HCT116 (cell line): ENCODE results near the gene NOTUM. TPM values are rescaled to one million over a fixed set of nuclear protein-coding genes. Genes with fewer than 3 reads are reported as not detected.

Experiments used
- ATAC-seq: fragments of 200-7000 bp; cut with Tn5 transposase; 2 replicates; pipeline ENCODE4 v1.9.1; 2020; ENCODE audit warnings: mild to moderate bottlenecking, moderate library complexity
- BruUV-seq: library from RNA; stranded (reverse); fragments of 400-500 nt; replicated peaks from 2 replicates; lab custom pipeline; 2021; lab: Mats Ljungman, UMichigan
- CTCF ChIA-PET: fragments of 300-600 bp; sonication (Branson Sonifier 250); formaldehyde crosslinking; loops from one replicate; lab custom pipeline; 2021; ENCODE audit warnings: antibody characterized with exemption; lab: Charles Lee
- POLR2A ChIA-PET: fragments of 300-600, 350-600 bp; sonication (Branson Sonifier 250); formaldehyde crosslinking; loops from one replicate; lab custom pipeline; 2021; ENCODE audit warnings: antibody characterized with exemption; lab: Charles Lee
- RAD21 ChIA-PET, 2 experiments: fragments of 300-600 bp; sonication (Branson Sonifier 250); formaldehyde crosslinking; loops; one replicate each; lab custom pipeline; 2023; ENCODE audit warnings: low total read pairs in 2 of 2; ENCODE audit not compliant: uncharacterized antibody in 2 of 2, unreplicated experiment in 2 of 2, low non-redundant PET in 1 of 2; lab: Charles Lee
- DNase-seq: peaks from one replicate; pipeline ENCODE4 v3.0.0-alpha.2; 2010; ENCODE audit warnings: low read depth, low spot score
- H2AFZ ChIP-seq: fragments of 200-600 bp; shearing (Covaris generic), sonication (generic); 2 replicates; pipeline ENCODE4 v1.6.1; 2017; ENCODE audit warnings: low read depth, mixed run types, mixed read lengths, antibody characterized with exemption, low read length; ENCODE audit not compliant: poor library complexity, severe bottlenecking
- H3K27ac ChIP-seq: 2 replicates; pipeline ENCODE4 v1.5.1; 2012; ENCODE audit warnings: low read depth, low read length
- H3K27me3 ChIP-seq: fragments of 200-600 bp; sonication (generic); 2 replicates; pipeline ENCODE4 v1.6.1; 2016; ENCODE audit warnings: mixed run types, low read length, mixed read lengths; ENCODE audit not compliant: insufficient read depth
- H3K36me3 ChIP-seq, 2 experiments: fragments of 200-500 bp in 1 of 2; fragments of 200-600 bp in 1 of 2; sonication (Bioruptor generic) in 1 of 2; sonication (generic) in 1 of 2; 2 replicates each; pipeline versions ENCODE4 v1.5.1 to v1.6.1; 2014 to 2016; ENCODE audit warnings: low read length in 2 of 2, inconsistent platforms in 1 of 2, mixed read lengths in 1 of 2, mixed run types in 1 of 2; ENCODE audit not compliant: insufficient read depth in 2 of 2, control insufficient read depth in 1 of 2
- H3K4me1 ChIP-seq, 2 experiments: fragments of 200-600 bp in 1 of 2; sonication (generic) in 1 of 2; 2 replicates each; pipeline versions ENCODE4 v1.5.1 to v1.6.1; 2012 to 2017; ENCODE audit warnings: low read length in 2 of 2, inconsistent platforms in 1 of 2, mild to moderate bottlenecking in 1 of 2, mixed read lengths in 1 of 2, mixed run types in 1 of 2, moderate library complexity in 1 of 2; ENCODE audit not compliant: insufficient read depth in 2 of 2, control insufficient read depth in 1 of 2
- H3K4me2 ChIP-seq: fragments of 200-600 bp; sonication (generic); 2 replicates; pipeline ENCODE4 v1.6.1; 2017; ENCODE audit warnings: mixed run types, low read length, mixed read lengths
- H3K4me3 ChIP-seq, 2 experiments: fragments of 200-600 bp in 1 of 2; sonication (generic) in 1 of 2; replicated peaks in 1 of 2; 2 replicates each; pipeline ENCODE4 v1.5.1; 2011 to 2016; ENCODE audit warnings: low read length in 2 of 2, control low read depth in 1 of 2, low read depth in 1 of 2, mild to moderate bottlenecking in 1 of 2, mixed read lengths in 1 of 2, mixed run types in 1 of 2
- H3K79me2 ChIP-seq: fragments of 200-600 bp; sonication (generic); 2 replicates; pipeline ENCODE4 v1.6.1; 2017; ENCODE audit warnings: mild to moderate bottlenecking, mixed run types, low read length, moderate library complexity, mixed read lengths; ENCODE audit not compliant: insufficient read depth
- H3K9ac ChIP-seq: fragments of 200-600 bp; sonication (generic); 2 replicates; pipeline ENCODE4 v1.6.1; 2016; ENCODE audit warnings: low read length, mixed read lengths
- H3K9me2 ChIP-seq: fragments of 200-600 bp; sonication (generic), shearing (Covaris generic); 2 replicates; pipeline ENCODE4 v1.6.1; 2017; ENCODE audit warnings: mixed run types, mild to moderate bottlenecking, moderate library complexity; ENCODE audit not compliant: insufficient read depth
- H3K9me3 ChIP-seq, 2 experiments: fragments of 200-500 bp in 1 of 2; fragments of 200-600 bp in 1 of 2; sonication (Bioruptor generic) in 1 of 2; sonication (generic) in 1 of 2; 2 replicates each; pipeline ENCODE4 v1.6.1; 2014 to 2017; ENCODE audit warnings: low read length in 2 of 2, mixed read lengths in 2 of 2, inconsistent platforms in 1 of 2, low read depth in 1 of 2, mild to moderate bottlenecking in 1 of 2, mixed run types in 1 of 2, moderate library complexity in 1 of 2; ENCODE audit not compliant: control insufficient read depth in 1 of 2, insufficient read depth in 1 of 2
- H4K20me1 ChIP-seq: fragments of 200-600 bp; sonication (generic), shearing (Covaris generic); 2 replicates; pipeline ENCODE4 v1.6.1; 2017; ENCODE audit warnings: mixed run types, mild to moderate bottlenecking, moderate library complexity; ENCODE audit not compliant: insufficient read depth
- JUND ChIP-seq: IDR thresholded peaks from 2 replicates; pipeline ENCODE4 v1.6.1; 2012
- POLR2AphosphoS5 ChIP-seq: IDR thresholded peaks from 2 replicates; pipeline ENCODE4 v1.6.1; 2011; ENCODE audit warnings: mild to moderate bottlenecking, low read depth, low read length, moderate library complexity
- RAD21 ChIP-seq: IDR thresholded peaks from 2 replicates; pipeline ENCODE4 v1.6.1; 2012; ENCODE audit warnings: low read depth, mild to moderate bottlenecking
- SIN3A ChIP-seq: IDR thresholded peaks from 2 replicates; pipeline ENCODE4 v1.6.1; 2012; ENCODE audit warnings: low read depth
- SP1 ChIP-seq: IDR thresholded peaks from 2 replicates; pipeline ENCODE4 v1.6.1; 2012; ENCODE audit warnings: low read depth
- TCF7L2 ChIP-seq: IDR thresholded peaks from 2 replicates; pipeline ENCODE4 v1.7.0; 2011; ENCODE audit warnings: borderline replicate concordance, inconsistent platforms; ENCODE audit not compliant: insufficient read depth, insufficient read length; ENCODE audit errors: extremely low read depth
- intact Hi-C: fragments of 100-400 bp; cut with micrococcal nuclease; formaldehyde crosslinking; loops from 2 replicates; pipeline ENCODE4 v1.10.0; 2022
- total RNA-seq: library from RNA; stranded (reverse); gene quantifications from one replicate; pipeline ENCODE4 v1.2.1, GENCODE V29; 2021; ENCODE audit not compliant: unreplicated experiment
- TF ChIP-seq, protein P1 (sequence below): IDR thresholded peaks from 2 replicates; pipeline ENCODE4 v1.6.1; 2012
- TF ChIP-seq, protein P2 (sequence below), 3 experiments: fragments of 200-600 bp in 1 of 3; sonication (generic) in 1 of 3; IDR thresholded peaks in 2 of 3; conservative IDR thresholded peaks in 1 of 3; 2 replicates each; pipeline ENCODE4 v1.5.1; 2012 to 2017; ENCODE audit warnings: low read depth in 2 of 3, low read length in 2 of 3, antibody characterized with exemption in 1 of 3, borderline replicate concordance in 1 of 3, control low read depth in 1 of 3, mild to moderate bottlenecking in 1 of 3, mixed read lengths in 1 of 3, mixed run types in 1 of 3, moderate library complexity in 1 of 3; ENCODE audit not compliant: insufficient read depth in 1 of 3
- TF ChIP-seq, protein P3 (sequence below): IDR thresholded peaks from 2 replicates; pipeline ENCODE4 v1.6.1; 2011; ENCODE audit warnings: mild to moderate bottlenecking, low read length, moderate library complexity; ENCODE audit not compliant: insufficient replicate concordance; ENCODE audit errors: extremely low read depth

NOTUM gene
- total RNA-seq, 1 experiment from 2014 or later: 12.5 TPM

DNA sequence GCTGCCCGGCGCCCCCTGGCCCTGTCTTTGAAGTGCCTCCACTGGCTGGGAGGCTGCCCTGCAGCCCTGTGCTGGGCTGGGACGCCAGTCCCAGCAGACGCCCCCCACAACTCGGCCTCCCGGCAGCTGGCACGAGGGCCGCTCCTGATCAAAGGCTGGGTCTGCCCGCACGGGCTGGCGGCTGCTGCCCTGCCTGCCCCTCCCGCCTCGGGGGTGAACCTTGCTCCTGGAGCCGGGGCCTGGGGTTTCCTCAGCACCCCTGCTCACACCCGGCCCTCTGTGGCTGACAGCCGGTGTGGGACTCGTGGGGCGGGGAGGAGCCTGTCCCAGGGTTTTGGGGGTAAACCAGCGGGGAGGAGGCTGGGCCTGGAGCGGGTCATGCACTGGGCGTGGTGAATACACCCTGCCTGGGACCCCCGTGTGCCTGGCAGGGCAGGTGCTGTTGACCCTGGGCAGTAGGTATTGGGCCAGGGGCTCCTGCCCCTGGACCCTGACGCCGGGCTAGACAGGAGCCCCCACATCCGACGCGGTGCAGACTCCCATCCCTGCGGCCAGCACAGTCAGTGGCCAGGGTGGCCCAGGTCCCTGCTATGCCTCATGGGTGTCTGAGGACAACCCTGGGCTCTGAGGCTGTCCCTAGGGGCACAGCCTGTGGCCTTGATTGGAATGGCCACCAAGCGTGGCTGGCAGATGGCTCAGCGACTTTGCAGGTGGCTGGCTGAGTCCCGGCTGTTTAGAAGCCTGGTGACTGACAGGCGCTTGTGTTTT lies 40.0 kb upstream of the NOTUM start:
- H3K79me2 ChIP-seq: no peaks in the 10 kb centered on the region
- peak overlapping the region; percentile 21; the same call in 1 of the 2 replicates for H3K27ac ChIP-seq
- intact Hi-C loops: no loop called here
- POLR2A ChIA-PET: no interaction called here
- RAD21 ChIA-PET: no interaction called here
- BruUV-seq: no TSS peak
- no peaks in the 10 kb centered on the region for H3K9me2 ChIP-seq
- H3K4me3 ChIP-seq: no peak overlapping the region
- no peaks in the 10 kb centered on the region for H3K27me3 ChIP-seq
- ATAC-seq: no peak
- H3K9ac ChIP-seq: no peak overlapping the region
- H3K9me3 ChIP-seq: no peaks in the 10 kb centered on the region
- H4K20me1 ChIP-seq: no peaks in the 10 kb centered on the region
- no peak for DNase-seq
- CTCF ChIA-PET: interaction anchor here (1.2 kb wide), 1 partner anchor 37 kb away, joined by 3 read pairs; the partner anchor contains the start of gene DCXR
- TF ChIP-seq, protein P1, sequence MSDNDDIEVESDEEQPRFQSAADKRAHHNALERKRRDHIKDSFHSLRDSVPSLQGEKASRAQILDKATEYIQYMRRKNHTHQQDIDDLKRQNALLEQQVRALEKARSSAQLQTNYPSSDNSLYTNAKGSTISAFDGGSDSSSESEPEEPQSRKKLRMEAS: no peak
- TF ChIP-seq, protein P2, sequence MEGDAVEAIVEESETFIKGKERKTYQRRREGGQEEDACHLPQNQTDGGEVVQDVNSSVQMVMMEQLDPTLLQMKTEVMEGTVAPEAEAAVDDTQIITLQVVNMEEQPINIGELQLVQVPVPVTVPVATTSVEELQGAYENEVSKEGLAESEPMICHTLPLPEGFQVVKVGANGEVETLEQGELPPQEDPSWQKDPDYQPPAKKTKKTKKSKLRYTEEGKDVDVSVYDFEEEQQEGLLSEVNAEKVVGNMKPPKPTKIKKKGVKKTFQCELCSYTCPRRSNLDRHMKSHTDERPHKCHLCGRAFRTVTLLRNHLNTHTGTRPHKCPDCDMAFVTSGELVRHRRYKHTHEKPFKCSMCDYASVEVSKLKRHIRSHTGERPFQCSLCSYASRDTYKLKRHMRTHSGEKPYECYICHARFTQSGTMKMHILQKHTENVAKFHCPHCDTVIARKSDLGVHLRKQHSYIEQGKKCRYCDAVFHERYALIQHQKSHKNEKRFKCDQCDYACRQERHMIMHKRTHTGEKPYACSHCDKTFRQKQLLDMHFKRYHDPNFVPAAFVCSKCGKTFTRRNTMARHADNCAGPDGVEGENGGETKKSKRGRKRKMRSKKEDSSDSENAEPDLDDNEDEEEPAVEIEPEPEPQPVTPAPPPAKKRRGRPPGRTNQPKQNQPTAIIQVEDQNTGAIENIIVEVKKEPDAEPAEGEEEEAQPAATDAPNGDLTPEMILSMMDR (IDR thresholded peaks at IDR 0.05 in 2 of 3, conservative IDR thresholded peaks at IDR 0.05 in 1 of 3; ENCODE audit: borderline replicate concordance in 1 of 3, insufficient read depth in 1 of 3, low read depth in 2 of 3, low read length in 2 of 3): no peak
- TF ChIP-seq, protein P3, sequence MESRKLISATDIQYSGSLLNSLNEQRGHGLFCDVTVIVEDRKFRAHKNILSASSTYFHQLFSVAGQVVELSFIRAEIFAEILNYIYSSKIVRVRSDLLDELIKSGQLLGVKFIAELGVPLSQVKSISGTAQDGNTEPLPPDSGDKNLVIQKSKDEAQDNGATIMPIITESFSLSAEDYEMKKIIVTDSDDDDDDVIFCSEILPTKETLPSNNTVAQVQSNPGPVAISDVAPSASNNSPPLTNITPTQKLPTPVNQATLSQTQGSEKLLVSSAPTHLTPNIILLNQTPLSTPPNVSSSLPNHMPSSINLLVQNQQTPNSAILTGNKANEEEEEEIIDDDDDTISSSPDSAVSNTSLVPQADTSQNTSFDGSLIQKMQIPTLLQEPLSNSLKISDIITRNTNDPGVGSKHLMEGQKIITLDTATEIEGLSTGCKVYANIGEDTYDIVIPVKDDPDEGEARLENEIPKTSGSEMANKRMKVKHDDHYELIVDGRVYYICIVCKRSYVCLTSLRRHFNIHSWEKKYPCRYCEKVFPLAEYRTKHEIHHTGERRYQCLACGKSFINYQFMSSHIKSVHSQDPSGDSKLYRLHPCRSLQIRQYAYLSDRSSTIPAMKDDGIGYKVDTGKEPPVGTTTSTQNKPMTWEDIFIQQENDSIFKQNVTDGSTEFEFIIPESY: no peak
- no peak for TF ChIP-seq SP1
- TF ChIP-seq TCF7L2: peak; percentile 54
- TF ChIP-seq SIN3A: no peak
- no peak for TF ChIP-seq RAD21
- TF ChIP-seq JUND: no peak
- no peak for TF ChIP-seq POLR2AphosphoS5
- H3K4me1 ChIP-seq: peaks cover 44 to 60% of the 10 kb centered on the region in 2 experiments
- no peak overlapping the region for H2AFZ ChIP-seq
- H3K36me3 ChIP-seq: no peaks in the 10 kb centered on the region; a peak in 1 of 4 replicates
- H3K4me2 ChIP-seq: no peak overlapping the region
